ENCODE results near the gene PDPR. TPM values are rescaled to one million over a fixed set of nuclear protein-coding genes. Genes with fewer than 3 reads are reported as not detected.
A peak's percentile ranks its signal among the peaks of the same experiment; 100 is the strongest.
"Not testable (repeated sequence)": the region's sequence is repeated elsewhere in the genome, so short reads cannot be mapped to it uniquely, and the experiment has no call there.

Gene PDPR
- total and polyA plus RNA-seq, 2 experiments from 2014 or later = 6.8 to 16.7 TPM

DNA sequence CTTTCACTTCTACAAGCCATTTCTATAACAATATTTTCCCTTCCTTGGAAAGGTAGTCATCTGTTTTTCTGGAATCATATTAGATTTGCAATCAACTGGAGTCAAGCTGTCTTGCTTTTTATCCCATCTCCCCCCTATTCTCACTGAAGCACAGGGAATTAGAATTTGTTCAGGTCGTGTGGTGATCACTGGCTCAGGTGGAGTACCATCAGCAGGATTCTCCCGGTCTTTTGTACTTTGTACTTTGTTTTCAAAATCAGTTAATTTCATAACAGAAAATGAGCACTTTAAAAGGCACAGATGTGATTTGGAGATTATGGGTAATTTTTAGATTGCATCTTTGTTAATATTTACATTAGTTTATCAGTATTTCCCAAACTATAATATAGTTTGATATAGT lies 26.0 kb upstream of the PDPR start:
- H2AFZ ChIP-seq; H3K27ac ChIP-seq; H3K9me3 ChIP-seq (ENCODE audit: low read depth); H3K4me2 ChIP-seq; H3K27me3 ChIP-seq; H3K4me3 ChIP-seq; H3K36me3 ChIP-seq (replicated peaks; ENCODE audit: insufficient read depth, low read depth); DNase-seq (ENCODE audit: low spot score); H3K9me2 ChIP-seq (replicated peaks; ENCODE audit: insufficient read depth); H4K20me1 ChIP-seq (ENCODE audit: insufficient read depth, poor library complexity, severe bottlenecking); H3K4me1 ChIP-seq (ENCODE audit: insufficient read depth); H3K79me2 ChIP-seq: not testable (repeated sequence)
- WGBS (ENCODE audit: low lambda C conversion rate, missing lambda C conversion rate) = 52% methylated on average over 2 of the region's 2 CpGs

DNA sequence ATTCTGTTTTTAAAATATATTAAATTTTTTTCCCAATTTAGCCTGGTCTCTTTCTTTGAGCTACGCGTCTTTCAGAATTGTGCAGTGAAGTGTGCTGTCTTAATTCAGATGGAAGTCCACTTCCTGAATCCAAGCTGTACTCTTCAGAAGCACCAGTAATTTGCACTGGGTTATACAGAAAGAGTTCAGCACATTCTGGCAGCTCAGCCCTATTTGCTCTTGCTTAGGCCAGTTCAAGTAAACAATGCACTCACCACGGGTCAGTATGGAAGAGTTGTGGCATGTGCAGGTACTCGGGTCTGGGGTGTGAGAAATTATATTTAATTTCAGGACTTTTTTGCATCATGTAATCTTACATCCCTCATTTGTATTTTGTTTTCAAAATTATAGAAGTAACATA lies 25.3 kb upstream of the PDPR start:
- not testable (repeated sequence) for H3K27me3 ChIP-seq; H3K79me2 ChIP-seq; H3K4me2 ChIP-seq; DNase-seq (ENCODE audit: low spot score); H3K9me2 ChIP-seq (replicated peaks; ENCODE audit: insufficient read depth); H4K20me1 ChIP-seq (ENCODE audit: insufficient read depth, poor library complexity, severe bottlenecking); H2AFZ ChIP-seq; H3K27ac ChIP-seq; H3K4me3 ChIP-seq; H3K36me3 ChIP-seq (replicated peaks; ENCODE audit: insufficient read depth, low read depth); H3K4me1 ChIP-seq (ENCODE audit: insufficient read depth); H3K9me3 ChIP-seq (ENCODE audit: low read depth)
- 60% methylated on average over 1 of the region's 4 CpGs for WGBS (ENCODE audit: low lambda C conversion rate, missing lambda C conversion rate)

DNA sequence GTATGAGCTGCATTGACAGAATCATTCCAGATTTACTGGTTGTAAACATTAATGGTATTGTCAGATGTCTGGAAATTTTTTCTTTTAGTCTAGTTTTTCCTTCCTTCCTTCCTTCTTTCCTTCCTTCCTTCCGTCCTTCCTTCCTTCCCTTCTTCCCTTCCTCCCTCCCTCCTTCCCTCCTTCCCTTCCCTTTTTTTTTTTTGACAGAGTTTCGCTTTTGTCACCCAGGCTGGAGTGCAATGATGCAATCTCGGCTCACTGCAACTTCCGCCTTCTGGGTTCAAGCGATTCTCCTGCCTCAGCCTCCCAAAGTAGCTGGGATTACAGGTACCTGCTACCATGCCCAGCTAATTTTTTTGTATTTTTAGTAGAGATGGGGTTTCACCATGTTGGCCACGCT lies 24.8 kb upstream of the PDPR start:
- WGBS (ENCODE audit: low lambda C conversion rate, missing lambda C conversion rate) = 83% methylated on average over 1 of the region's 6 CpGs
- not testable (repeated sequence) for H3K4me3 ChIP-seq

DNA sequence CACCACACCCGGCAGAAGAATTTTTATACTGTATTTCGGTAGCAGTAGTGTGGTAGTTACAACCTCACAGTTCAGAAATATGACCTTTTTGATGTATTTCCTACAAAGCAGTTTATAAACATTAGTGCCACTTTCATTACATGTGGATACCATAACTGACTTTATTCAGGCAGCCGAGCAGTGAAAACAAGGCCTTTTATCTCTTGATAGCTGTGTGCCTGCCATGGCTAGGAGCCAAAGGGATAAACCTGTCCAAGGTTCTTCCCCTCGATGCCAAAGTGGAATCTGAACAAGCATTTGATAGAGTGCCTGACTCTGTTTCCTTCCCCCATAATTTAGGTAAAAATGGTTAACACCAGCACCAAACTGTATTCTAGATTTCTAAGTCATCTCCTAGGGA lies 23.0 kb upstream of the PDPR start:
- not testable (repeated sequence) for H3K9me2 ChIP-seq (replicated peaks; ENCODE audit: insufficient read depth); H3K79me2 ChIP-seq; H4K20me1 ChIP-seq (ENCODE audit: insufficient read depth, poor library complexity, severe bottlenecking); H3K4me2 ChIP-seq; H3K4me1 ChIP-seq (ENCODE audit: insufficient read depth); H3K27ac ChIP-seq; H3K36me3 ChIP-seq (replicated peaks; ENCODE audit: insufficient read depth, low read depth); H3K27me3 ChIP-seq; H3K4me3 ChIP-seq; H2AFZ ChIP-seq; DNase-seq (ENCODE audit: low spot score); H3K9me3 ChIP-seq (ENCODE audit: low read depth)
- 78% methylated on average over 4 of the region's 4 CpGs for WGBS (ENCODE audit: low lambda C conversion rate, missing lambda C conversion rate)

More for the DNA sequence above, 24.8 kb upstream of the PDPR start:
- H3K79me2 ChIP-seq; H3K4me1 ChIP-seq (ENCODE audit: insufficient read depth); H3K27me3 ChIP-seq; H4K20me1 ChIP-seq (ENCODE audit: insufficient read depth, poor library complexity, severe bottlenecking); DNase-seq (ENCODE audit: low spot score); H3K4me2 ChIP-seq; H3K36me3 ChIP-seq (replicated peaks; ENCODE audit: insufficient read depth, low read depth); H2AFZ ChIP-seq; H3K9me3 ChIP-seq (ENCODE audit: low read depth); H3K9me2 ChIP-seq (replicated peaks; ENCODE audit: insufficient read depth); H3K27ac ChIP-seq: not testable (repeated sequence)

DNA sequence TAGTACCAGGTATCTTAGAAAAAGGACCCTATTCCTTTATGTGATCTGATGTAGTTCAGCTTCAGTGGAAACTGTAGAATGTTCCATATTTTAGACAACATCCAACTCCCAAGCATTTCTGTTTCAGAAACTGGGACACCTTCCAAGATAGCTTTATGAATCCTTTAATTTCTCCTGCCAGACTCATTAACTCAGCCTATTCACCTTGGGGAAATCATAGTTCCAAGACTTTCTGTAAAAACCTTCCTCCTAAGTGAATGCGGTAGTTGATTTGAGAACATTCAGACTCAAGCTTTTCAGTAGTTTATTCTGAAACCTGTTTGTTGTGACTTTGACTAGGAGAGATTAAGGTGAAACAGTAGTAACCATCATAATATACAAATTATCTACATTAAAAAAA lies 20.0 kb upstream of the PDPR start:
- not testable (repeated sequence) for H3K9me3 ChIP-seq (ENCODE audit: low read depth); DNase-seq (ENCODE audit: low spot score); H4K20me1 ChIP-seq (ENCODE audit: insufficient read depth, poor library complexity, severe bottlenecking); H3K27ac ChIP-seq; H3K9me2 ChIP-seq (replicated peaks; ENCODE audit: insufficient read depth); H2AFZ ChIP-seq; H3K27me3 ChIP-seq; H3K36me3 ChIP-seq (replicated peaks; ENCODE audit: insufficient read depth, low read depth); H3K4me1 ChIP-seq (ENCODE audit: insufficient read depth); H3K79me2 ChIP-seq; H3K4me2 ChIP-seq; H3K4me3 ChIP-seq
- WGBS (ENCODE audit: low lambda C conversion rate, missing lambda C conversion rate) = 97% methylated on average over 1 of the region's 1 CpG

DNA sequence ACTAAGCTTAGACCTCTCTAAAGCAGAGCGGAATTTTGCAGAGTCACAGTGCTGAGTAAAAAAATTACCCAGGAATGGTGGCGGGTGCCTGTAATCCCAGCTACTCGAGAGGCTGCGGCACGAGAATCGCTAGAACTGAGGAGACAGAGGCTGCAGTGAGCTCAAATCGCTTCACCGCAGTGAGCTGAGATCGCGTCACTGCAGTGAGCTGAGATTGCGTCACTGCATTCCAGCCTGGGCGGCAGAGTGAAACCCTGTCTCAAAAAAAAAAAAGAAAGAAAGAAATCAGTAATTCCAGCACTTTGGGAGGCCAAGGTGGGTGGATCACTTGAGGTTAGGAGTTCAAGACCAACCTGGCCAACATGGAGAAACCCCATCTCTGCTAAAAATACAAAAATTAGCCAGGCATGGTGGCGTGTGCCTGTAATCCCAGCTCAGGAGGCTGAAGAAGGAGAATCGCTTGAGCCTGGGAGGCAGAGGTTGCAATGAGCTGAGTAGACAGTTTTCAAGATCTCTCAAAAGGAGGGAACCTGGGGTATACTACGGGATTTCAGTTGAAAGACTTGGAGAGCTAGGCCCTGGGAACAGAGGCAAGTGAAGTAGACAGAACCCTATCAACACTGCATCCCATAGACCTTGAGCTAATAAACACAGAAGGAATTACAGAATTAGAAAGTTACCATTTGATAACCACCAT lies 4.4 kb upstream of the PDPR start:
- not testable (repeated sequence) for H3K4me2 ChIP-seq; H3K79me2 ChIP-seq; H3K4me3 ChIP-seq; H3K27ac ChIP-seq; H4K20me1 ChIP-seq (ENCODE audit: insufficient read depth, poor library complexity, severe bottlenecking); H2AFZ ChIP-seq; H3K27me3 ChIP-seq; H3K9me2 ChIP-seq (replicated peaks; ENCODE audit: insufficient read depth); H3K36me3 ChIP-seq (replicated peaks; ENCODE audit: insufficient read depth, low read depth); H3K4me1 ChIP-seq (ENCODE audit: insufficient read depth); H3K9me3 ChIP-seq (ENCODE audit: low read depth)
- 81% methylated on average over 14 of the region's 15 CpGs for WGBS (ENCODE audit: low lambda C conversion rate, missing lambda C conversion rate)
- peak; percentile 18 for DNase-seq (ENCODE audit: low spot score)

DNA sequence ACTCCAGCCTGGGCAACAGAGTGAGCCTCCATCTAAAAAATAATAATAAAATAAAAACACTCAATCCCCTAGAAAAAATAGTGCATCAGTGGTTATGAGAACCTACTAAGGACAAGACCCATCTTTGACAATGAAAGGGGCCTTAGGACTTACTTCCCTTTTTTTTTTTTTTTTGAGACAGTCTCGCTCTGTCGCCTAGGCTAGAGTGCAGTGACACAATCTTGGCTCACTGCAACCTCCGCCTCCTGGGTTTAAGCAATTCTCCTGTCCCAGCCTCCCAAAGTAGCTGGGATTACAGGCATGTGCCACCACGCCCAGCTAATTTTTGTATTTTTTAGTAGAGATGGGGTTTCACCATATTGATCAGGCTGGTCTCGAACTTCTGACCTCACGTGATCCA lies 2.0 kb upstream of the PDPR start:
- not testable (repeated sequence) for H3K27ac ChIP-seq; H2AFZ ChIP-seq; H3K4me3 ChIP-seq; H3K36me3 ChIP-seq (replicated peaks; ENCODE audit: insufficient read depth, low read depth); H3K4me1 ChIP-seq (ENCODE audit: insufficient read depth); H3K9me3 ChIP-seq (ENCODE audit: low read depth); DNase-seq (ENCODE audit: low spot score); H3K27me3 ChIP-seq; H3K4me2 ChIP-seq; H4K20me1 ChIP-seq (ENCODE audit: insufficient read depth, poor library complexity, severe bottlenecking); H3K9me2 ChIP-seq (replicated peaks; ENCODE audit: insufficient read depth)
- WGBS (ENCODE audit: low lambda C conversion rate, missing lambda C conversion rate) = 84% methylated on average over 4 of the region's 6 CpGs
- H3K79me2 ChIP-seq = peaks cover 12% of the 10 kb centered on the region

DNA sequence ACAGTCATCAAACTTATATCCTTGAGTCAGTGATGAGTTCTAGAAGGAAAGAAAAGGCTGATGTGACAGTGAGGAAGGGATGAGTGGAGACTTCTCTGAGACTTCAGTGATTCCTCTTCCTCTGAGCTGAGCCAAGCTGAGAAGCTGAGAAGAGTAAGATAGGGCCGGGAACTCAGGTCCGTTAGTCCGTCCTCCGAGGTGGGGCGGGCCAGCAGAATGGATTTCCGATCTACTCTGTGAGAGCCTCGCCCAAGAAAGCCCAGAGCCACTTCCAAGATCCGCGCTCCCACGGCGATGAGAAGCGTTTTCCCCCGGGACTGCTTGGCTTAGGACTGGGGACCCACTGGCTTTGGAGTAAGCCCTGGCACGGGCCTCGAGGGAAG lies 542 bp upstream of the PDPR start:
- not testable (repeated sequence) for H3K4me3 ChIP-seq
- H2AFZ ChIP-seq = peak overlapping the region; percentile 81
- 0% methylated on average over 1 of the region's 15 CpGs for WGBS (ENCODE audit: low lambda C conversion rate, missing lambda C conversion rate)

DNA sequence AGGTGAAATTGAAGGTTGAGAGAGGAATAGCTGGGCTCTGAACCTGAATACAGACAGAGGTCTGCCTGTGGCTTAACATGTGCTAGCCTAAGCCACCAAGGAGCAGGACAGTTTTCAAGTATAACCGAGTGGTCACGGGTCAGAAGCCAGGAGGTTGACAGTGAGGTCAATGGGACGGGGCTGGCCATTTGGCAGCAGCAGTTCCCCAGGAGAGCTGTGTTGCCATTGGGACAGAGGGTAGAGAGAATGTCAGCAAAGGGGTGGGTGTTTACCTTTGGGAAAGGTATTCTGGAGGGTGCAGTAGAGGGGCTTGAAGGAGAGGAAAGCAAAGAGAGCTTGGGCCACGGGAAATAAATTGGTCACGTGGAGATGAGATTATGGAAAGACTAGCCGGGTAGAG lies 4.2 kb downstream of the PDPR start:
- not testable (repeated sequence) for H3K27me3 ChIP-seq; H3K4me3 ChIP-seq; H3K9me3 ChIP-seq (ENCODE audit: low read depth); DNase-seq (ENCODE audit: low spot score); H3K4me1 ChIP-seq (ENCODE audit: insufficient read depth); H3K4me2 ChIP-seq; H3K9me2 ChIP-seq (replicated peaks; ENCODE audit: insufficient read depth); H4K20me1 ChIP-seq (ENCODE audit: insufficient read depth, poor library complexity, severe bottlenecking); H3K36me3 ChIP-seq (replicated peaks; ENCODE audit: insufficient read depth, low read depth); H2AFZ ChIP-seq; H3K27ac ChIP-seq
- peaks cover 25% of the 10 kb centered on the region for H3K79me2 ChIP-seq
- WGBS (ENCODE audit: low lambda C conversion rate, missing lambda C conversion rate) = 98% methylated on average over 6 of the region's 6 CpGs

More for the DNA sequence above, 542 bp upstream of the PDPR start:
- not testable (repeated sequence) for H3K27me3 ChIP-seq; H3K9me3 ChIP-seq (ENCODE audit: low read depth); H3K36me3 ChIP-seq (replicated peaks; ENCODE audit: insufficient read depth, low read depth); H4K20me1 ChIP-seq (ENCODE audit: insufficient read depth, poor library complexity, severe bottlenecking); DNase-seq (ENCODE audit: low spot score); H3K9me2 ChIP-seq (replicated peaks; ENCODE audit: insufficient read depth); H3K4me1 ChIP-seq (ENCODE audit: insufficient read depth)
- Histone ChIP-seq H3K27ac (peak overlapping the region; percentile 62), H3K79me2 (peaks cover 25% of the 10 kb centered on the region), H3K4me2 (peak overlapping the region; percentile 85)
